GM18519 (cell line): ENCODE measurements around the gene IFNA13.

Source experiments
- ATAC-seq: cut with Tn5 transposase; IDR thresholded peaks from one replicate; pipeline ENCODE4 v1.9.1; 2021; ENCODE audit warnings: mild to moderate bottlenecking, moderate library complexity; ENCODE audit not compliant: unreplicated experiment, low FRiP score

The IFNA13 gene

GRCh38 chr9:21362287-21362686, 5.6 kb downstream of the IFNA13 start:
- no peak for ATAC-seq

- peak; percentile 89 for ATAC-seq
Observed at GRCh38 chr9:21357479-21358460, 10.1 kb downstream of the IFNA13 start.

- ATAC-seq, result no peak
Observed at GRCh38 chr9:21350787-21351186, 17.1 kb downstream of the IFNA13 start, which contains the start of gene IFNA6. TSS of gene IFNA6 (minus strand) at chr9:21350887. CDS start at chr9:21350887, 0 bp downstream.

GRCh38 chr9:21348430-21348970, 19.4 kb downstream of the IFNA13 start:
- no peak for ATAC-seq

- ATAC-seq, result no peak
Observed at GRCh38 chr9:21340735-21341134, 27.1 kb downstream of the IFNA13 start.

- ATAC-seq, result no peak
Observed at GRCh38 chr9:21336457-21336856, 31.4 kb downstream of the IFNA13 start.

GRCh38 chr9:21334701-21335632, 32.9 kb downstream of the IFNA13 start, which contains the start of gene KLHL9:
TSS of gene KLHL9 (minus strand) at chr9:21335404. CDS start at chr9:21334859, 545 bp downstream.
- peak; percentile 77 for ATAC-seq

GRCh38 chr9:21333226-21333625, 34.6 kb downstream of the IFNA13 start:
- ATAC-seq, result no peak

- no peak for ATAC-seq
Observed at GRCh38 chr9:21331676-21332402, 36.0 kb downstream of the IFNA13 start.

- peak; percentile 91 for ATAC-seq
Observed at GRCh38 chr9:21326526-21327139, 41.2 kb downstream of the IFNA13 start.

GRCh38 chr9:21324047-21324446, 43.8 kb downstream of the IFNA13 start:
- no peak for ATAC-seq

- ATAC-seq, result no peak
Observed at GRCh38 chr9:21322911-21323461, 44.9 kb downstream of the IFNA13 start.

- no peak for ATAC-seq
Observed at GRCh38 chr9:21320465-21320864, 47.4 kb downstream of the IFNA13 start.

- ATAC-seq, result peak; percentile 70
Observed at GRCh38 chr9:21317956-21318923, 49.6 kb downstream of the IFNA13 start.
